Rectal smooth muscle tissue (tissue), 1 donor: ENCODE data around the gene ODF4.
"Not testable (repeated sequence)": the region's sequence is repeated elsewhere in the genome, so short reads cannot be mapped to it uniquely, and the experiment has no call there.

Experiments
- H3K27ac ChIP-seq: one replicate; pipeline ENCODE4 v1.7.0; 2013; ENCODE audit warnings: low read depth, low read length, inconsistent platforms
- H3K27me3 ChIP-seq: one replicate; pipeline ENCODE4 v1.7.0; 2013; ENCODE audit warnings: low read length; ENCODE audit not compliant: control insufficient read depth, insufficient read depth
- H3K36me3 ChIP-seq: one replicate; pipeline ENCODE4 v1.7.0; 2013; ENCODE audit warnings: low read length; ENCODE audit not compliant: control insufficient read depth, insufficient read depth
- H3K4me1 ChIP-seq: one replicate; pipeline ENCODE4 v1.7.0; 2013; ENCODE audit warnings: low read length; ENCODE audit not compliant: control insufficient read depth, insufficient read depth
- H3K4me3 ChIP-seq: one replicate; pipeline ENCODE4 v1.7.0; 2013; ENCODE audit warnings: low read length
- H3K9ac ChIP-seq: one replicate; pipeline ENCODE4 v1.7.0; 2013; ENCODE audit warnings: low read length

Gene ODF4

GRCh38 chr17:8392674-8393469, 53.2 kb downstream of the ODF4 start:
- Histone ChIP-seq H3K9ac (no peak overlapping the region), H3K36me3 (no peaks in the 10 kb centered on the region), H3K27me3 (peaks cover 7% of the 10 kb centered on the region), H3K27ac (no peak overlapping the region), H3K4me1 (no peaks in the 10 kb centered on the region), H3K4me3 (no peak overlapping the region)

- H3K36me3 ChIP-seq = no peaks in the 10 kb centered on the region
- no peak overlapping the region for H3K4me3 ChIP-seq
- no peaks in the 10 kb centered on the region for H3K4me1 ChIP-seq
- H3K27ac ChIP-seq = no peak overlapping the region
- H3K27me3 ChIP-seq = peaks cover 8% of the 10 kb centered on the region
- H3K9ac ChIP-seq = no peak overlapping the region
Observed at GRCh38 chr17:8393470-8394231, 54.0 kb downstream of the ODF4 start.

- not testable (repeated sequence) for H3K27me3 ChIP-seq, H3K9ac ChIP-seq, H3K36me3 ChIP-seq, H3K4me3 ChIP-seq, H3K27ac ChIP-seq, H3K4me1 ChIP-seq
Observed at GRCh38 chr17:8394497-8394896, 54.9 kb downstream of the ODF4 start.
